Colonic mucosa (tissue), 4 donors: ENCODE results near the gene AMIGO3. TPM values are rescaled to one million over a fixed set of nuclear protein-coding genes. Genes with fewer than 3 reads are reported as not detected.

Experiments used
- DNase-seq: peaks from one replicate; pipeline ENCODE4 v3.0.0-alpha.2; 2020
- H3K27ac ChIP-seq: fragments of 200-600 bp; one replicate; pipeline ENCODE4 v1.8.0; 2021
- H3K27me3 ChIP-seq: fragments of 200-600 bp; one replicate; pipeline ENCODE4 v1.8.0; 2021
- H3K36me3 ChIP-seq: fragments of 200-600 bp; one replicate; pipeline ENCODE4 v1.8.0; 2021
- H3K4me1 ChIP-seq: fragments of 200-600 bp; one replicate; pipeline ENCODE4 v1.8.0; 2021; ENCODE audit warnings: mild to moderate bottlenecking
- H3K4me3 ChIP-seq: fragments of 200-600 bp; one replicate; pipeline ENCODE4 v1.8.0; 2021
- H3K9ac ChIP-seq, 2 donors: one replicate each; pipeline ENCODE4 v1.7.0; 2013; ENCODE audit warnings: control low read depth in 2 of 2, low read depth in 2 of 2, low read length in 2 of 2
- H3K9me3 ChIP-seq: fragments of 200-600 bp; one replicate; pipeline ENCODE4 v1.8.0; 2021
- intact Hi-C: fragments of 100-400 bp; cut with DNase I; formaldehyde crosslinking; loops from one replicate; pipeline ENCODE4 v1.14.1; 2022
- total RNA-seq, 2 donors: library from RNA; stranded (reverse); fragmentation: NEBNext Ultra II Directional in 1 of 2; extraction: Animal tissue kit (Norgen Biotek cat#: 25700) in 1 of 2; gene quantifications; one replicate each; pipeline ENCODE4 v1.2.1, GENCODE V29; 2021
- TF ChIP-seq, protein P1 (sequence below): fragments of 200-600 bp; IDR thresholded peaks from one replicate; pipeline ENCODE4 v1.8.0; 2022; ENCODE audit warnings: antibody characterized with exemption, mild to moderate bottlenecking
- donor health status: healthy.
- donor health status: DM: no; HTN: no; CAD: no.
- donor health status: DM: no; HTN: no; CAD: no.

AMIGO3 gene
- total RNA-seq, 2 donors from 2014 or later = 0.16 TPM; not detected in 1

DNA sequence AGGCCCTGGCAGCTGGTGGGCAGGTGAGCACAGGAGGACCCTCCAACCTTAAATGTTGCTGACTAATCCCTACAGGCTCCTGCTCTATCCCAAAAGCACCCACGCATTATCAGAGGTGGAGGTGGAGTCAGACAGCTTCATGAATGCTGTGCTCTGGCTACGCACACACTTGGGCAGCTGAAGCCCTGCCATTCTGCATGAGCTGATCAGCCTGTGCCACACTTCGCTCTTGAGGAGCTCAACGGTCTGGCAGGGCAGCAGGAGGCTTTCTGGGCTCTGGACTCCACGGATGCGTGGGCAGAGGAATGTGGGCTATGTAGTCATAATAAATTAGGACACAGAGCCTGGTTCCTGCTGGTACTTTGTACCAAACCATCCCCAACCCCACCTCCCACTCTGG, 36.3 kb downstream of the AMIGO3 start:
- Histone ChIP-seq H3K9ac (no peak overlapping the region), H3K27me3 (no peaks in the 10 kb centered on the region), H3K27ac (no peak overlapping the region), H3K9me3 (no peaks in the 10 kb centered on the region), H3K4me1 (no peaks in the 10 kb centered on the region), H3K4me3 (no peak overlapping the region), H3K36me3 (peaks cover 6% of the 10 kb centered on the region)
- intact Hi-C loops = no loop called here
- TF ChIP-seq, protein P1, sequence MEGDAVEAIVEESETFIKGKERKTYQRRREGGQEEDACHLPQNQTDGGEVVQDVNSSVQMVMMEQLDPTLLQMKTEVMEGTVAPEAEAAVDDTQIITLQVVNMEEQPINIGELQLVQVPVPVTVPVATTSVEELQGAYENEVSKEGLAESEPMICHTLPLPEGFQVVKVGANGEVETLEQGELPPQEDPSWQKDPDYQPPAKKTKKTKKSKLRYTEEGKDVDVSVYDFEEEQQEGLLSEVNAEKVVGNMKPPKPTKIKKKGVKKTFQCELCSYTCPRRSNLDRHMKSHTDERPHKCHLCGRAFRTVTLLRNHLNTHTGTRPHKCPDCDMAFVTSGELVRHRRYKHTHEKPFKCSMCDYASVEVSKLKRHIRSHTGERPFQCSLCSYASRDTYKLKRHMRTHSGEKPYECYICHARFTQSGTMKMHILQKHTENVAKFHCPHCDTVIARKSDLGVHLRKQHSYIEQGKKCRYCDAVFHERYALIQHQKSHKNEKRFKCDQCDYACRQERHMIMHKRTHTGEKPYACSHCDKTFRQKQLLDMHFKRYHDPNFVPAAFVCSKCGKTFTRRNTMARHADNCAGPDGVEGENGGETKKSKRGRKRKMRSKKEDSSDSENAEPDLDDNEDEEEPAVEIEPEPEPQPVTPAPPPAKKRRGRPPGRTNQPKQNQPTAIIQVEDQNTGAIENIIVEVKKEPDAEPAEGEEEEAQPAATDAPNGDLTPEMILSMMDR = no peak
- DNase-seq = no peak

DNA sequence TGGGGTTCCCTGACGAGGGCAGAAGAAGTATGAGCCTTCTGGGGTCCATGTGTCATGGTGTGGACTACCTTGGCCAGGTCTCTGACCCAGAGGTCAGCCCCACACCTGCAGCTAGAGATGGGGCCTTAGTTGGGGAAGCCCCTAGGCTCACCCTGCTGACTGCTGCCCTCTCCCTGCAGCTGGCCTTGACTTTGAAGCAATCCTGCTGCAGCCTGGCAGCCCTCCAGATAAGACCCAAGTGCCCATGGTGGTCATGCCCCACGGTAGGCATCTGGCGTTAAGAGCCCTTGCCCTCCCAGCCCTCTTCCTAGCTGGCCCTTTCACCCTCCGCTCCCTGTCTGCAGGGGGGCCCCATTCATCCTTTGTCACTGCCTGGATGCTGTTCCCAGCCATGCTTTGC, 37.9 kb downstream of the AMIGO3 start:
- Histone ChIP-seq H3K9me3 (no peaks in the 10 kb centered on the region), H3K9ac (no peak overlapping the region), H3K36me3 (peaks cover 6% of the 10 kb centered on the region), H3K27ac (no peak overlapping the region), H3K4me3 (no peak overlapping the region), H3K4me1 (no peaks in the 10 kb centered on the region), H3K27me3 (no peaks in the 10 kb centered on the region)
- TF ChIP-seq, protein P1 = no peak
- intact Hi-C loops = no loop called here
- DNase-seq = no peak

DNA sequence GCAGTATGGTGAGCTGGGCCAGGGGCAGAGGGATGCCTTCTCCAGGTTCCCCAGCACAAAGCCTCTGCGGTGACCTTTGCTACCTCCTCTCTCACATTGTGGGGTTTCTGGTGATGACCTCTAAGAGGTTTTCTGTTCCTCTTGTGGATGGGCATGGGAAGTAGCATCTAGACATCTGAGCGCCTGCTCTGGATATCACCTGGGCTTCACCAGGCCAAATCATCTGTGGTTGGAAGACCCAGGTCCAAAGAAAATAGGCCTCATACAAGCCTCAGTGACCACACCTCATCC, 38.3 kb downstream of the AMIGO3 start:
- no peak overlapping the region for H3K9ac ChIP-seq

GRCh38 chr3:49680493-49681231, 38.8 kb downstream of the AMIGO3 start:
- intact Hi-C loops = no loop called here
- peaks cover 6% of the 10 kb centered on the region for H3K36me3 ChIP-seq
- TF ChIP-seq, protein P1 = no peak
- no peak overlapping the region for H3K4me3 ChIP-seq
- H3K9ac ChIP-seq = no peak overlapping the region
- DNase-seq = no peak
- no peaks in the 10 kb centered on the region for H3K9me3 ChIP-seq
- H3K4me1 ChIP-seq = no peaks in the 10 kb centered on the region
- H3K27me3 ChIP-seq = no peaks in the 10 kb centered on the region
- no peak overlapping the region for H3K27ac ChIP-seq

More for the DNA sequence above, 38.3 kb downstream of the AMIGO3 start:
- H3K9me3 ChIP-seq = no peaks in the 10 kb centered on the region
- H3K27me3 ChIP-seq = no peaks in the 10 kb centered on the region
- no peaks in the 10 kb centered on the region for H3K4me1 ChIP-seq
- H3K4me3 ChIP-seq = no peak overlapping the region
- H3K27ac ChIP-seq = no peak overlapping the region
- TF ChIP-seq, protein P1 = no peak
- DNase-seq = no peak
- peaks cover 6% of the 10 kb centered on the region for H3K36me3 ChIP-seq
- intact Hi-C loops = no loop called here

DNA sequence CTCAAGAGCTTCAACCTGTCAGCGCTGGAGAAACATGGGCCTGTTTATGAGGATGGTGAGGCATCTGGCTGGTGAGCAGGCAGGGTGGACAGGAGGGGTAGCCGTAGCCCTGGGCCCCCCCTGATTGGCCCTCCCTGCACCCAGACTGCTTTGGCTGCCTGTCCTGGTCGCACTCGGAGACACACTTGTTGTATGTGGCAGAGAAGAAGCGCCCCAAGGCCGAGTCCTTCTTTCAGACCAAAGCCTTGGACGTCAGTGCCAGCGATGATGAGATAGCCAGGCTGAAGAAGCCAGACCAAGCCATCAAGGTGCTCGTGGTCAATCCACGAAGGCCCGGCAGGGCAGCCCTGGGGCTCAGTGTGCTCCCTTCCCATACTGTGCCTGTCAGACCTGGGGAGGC, 43.6 kb downstream of the AMIGO3 start:
- Histone ChIP-seq H3K27me3 (no peaks in the 10 kb centered on the region), H3K9ac (no peak overlapping the region), H3K27ac (no peak overlapping the region), H3K36me3 (no peaks in the 10 kb centered on the region), H3K9me3 (no peaks in the 10 kb centered on the region), H3K4me1 (no peaks in the 10 kb centered on the region), H3K4me3 (no peak overlapping the region)
- DNase-seq = no peak
- intact Hi-C loops = no loop called here
- TF ChIP-seq, protein P1 = no peak
